ENCODE results near the gene RAP2B.

RAP2B gene

DNA sequence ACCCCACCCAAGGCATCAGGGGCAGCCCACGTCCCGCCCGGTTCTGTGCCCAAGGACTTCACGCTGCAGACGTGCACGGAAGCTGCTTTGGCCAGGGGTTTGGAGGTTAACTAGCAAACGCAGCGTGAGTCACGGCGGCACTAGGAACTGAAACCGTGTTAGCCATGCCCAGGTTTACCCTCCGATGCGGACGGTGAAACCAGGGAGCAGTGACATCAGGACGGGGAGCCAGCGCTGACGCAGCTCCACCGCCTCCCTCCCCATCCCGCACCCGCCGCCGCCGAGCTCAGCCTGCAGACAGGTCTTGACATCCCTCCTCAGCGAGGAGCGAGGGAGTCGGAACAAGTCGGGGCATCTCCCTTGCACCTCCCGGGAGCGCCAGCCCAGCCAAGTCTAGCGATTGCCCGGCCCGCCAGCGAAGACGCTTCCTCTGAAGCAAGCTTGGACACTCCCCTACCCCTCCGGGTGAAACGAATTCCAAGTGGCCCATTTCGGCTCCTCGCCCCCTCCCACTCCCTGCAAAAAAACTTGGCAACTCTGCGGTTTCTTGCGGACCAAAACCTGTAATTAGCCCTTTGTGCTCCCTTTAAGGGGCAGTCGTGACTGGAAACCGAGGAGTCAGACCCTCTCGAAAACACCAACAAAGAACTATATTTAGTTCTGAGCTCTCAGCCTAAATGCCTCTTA lies 1.4 kb upstream of the RAP2B start:
- Histone ChIP-seq H3K27me3 (ENCODE audit: insufficient read depth, low read length) (no peaks in the 10 kb centered on the region), H3K4me1 (ENCODE audit: control insufficient read depth, insufficient read depth, low read length, unreplicated experiment) (peaks cover 22% of the 10 kb centered on the region), H2AFZ (ENCODE audit: low read length, unreplicated experiment) (peak overlapping the region; percentile 70), H3K36me3 (ENCODE audit: insufficient read depth, low read length) (peaks cover 6% of the 10 kb centered on the region; the same call in 1 of the 2 replicates), H3K4me3 (ENCODE audit: low read depth, low read length) (peak overlapping the region; percentile 97), H3K27ac (ENCODE audit: low read depth, low read length) (peak overlapping the region; percentile 86), H3K79me2 (ENCODE audit: control insufficient read depth, insufficient read depth, low read length, unreplicated experiment) (peaks cover 36% of the 10 kb centered on the region)

DNA sequence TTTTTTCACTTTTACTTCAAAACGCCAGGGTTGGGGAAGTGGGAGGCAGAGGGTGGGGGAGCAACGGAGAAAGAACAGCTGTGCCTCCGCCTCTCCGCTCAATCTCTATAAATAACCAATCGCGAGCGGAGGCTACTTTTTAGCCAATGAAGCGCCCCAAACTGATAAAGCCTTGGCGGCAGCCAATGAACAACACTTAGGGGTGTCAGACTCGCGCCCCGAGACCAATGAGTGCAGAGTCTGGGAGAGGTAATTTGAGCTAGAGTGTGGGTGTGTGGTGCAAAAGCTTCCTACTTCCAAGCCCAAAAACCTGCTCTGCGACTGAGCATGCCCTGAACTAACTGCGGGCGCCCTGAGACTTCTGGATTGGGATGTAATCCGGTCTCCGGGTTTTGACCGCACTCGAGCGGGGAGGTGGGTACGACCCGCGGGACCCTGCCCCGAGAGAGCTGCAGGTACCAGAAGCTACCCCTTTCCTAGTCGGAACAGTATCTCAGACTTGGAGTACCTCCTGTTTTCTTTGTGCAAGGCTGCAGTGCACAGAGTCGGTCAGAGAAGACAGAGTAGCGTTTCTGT lies 800 bp upstream of the RAP2B start:
- Histone ChIP-seq H2AFZ (ENCODE audit: low read length, unreplicated experiment) (peak overlapping the region; percentile 99), H3K4me1 (ENCODE audit: control insufficient read depth, insufficient read depth, low read length, unreplicated experiment) (peaks cover 29% of the 10 kb centered on the region)

DNA sequence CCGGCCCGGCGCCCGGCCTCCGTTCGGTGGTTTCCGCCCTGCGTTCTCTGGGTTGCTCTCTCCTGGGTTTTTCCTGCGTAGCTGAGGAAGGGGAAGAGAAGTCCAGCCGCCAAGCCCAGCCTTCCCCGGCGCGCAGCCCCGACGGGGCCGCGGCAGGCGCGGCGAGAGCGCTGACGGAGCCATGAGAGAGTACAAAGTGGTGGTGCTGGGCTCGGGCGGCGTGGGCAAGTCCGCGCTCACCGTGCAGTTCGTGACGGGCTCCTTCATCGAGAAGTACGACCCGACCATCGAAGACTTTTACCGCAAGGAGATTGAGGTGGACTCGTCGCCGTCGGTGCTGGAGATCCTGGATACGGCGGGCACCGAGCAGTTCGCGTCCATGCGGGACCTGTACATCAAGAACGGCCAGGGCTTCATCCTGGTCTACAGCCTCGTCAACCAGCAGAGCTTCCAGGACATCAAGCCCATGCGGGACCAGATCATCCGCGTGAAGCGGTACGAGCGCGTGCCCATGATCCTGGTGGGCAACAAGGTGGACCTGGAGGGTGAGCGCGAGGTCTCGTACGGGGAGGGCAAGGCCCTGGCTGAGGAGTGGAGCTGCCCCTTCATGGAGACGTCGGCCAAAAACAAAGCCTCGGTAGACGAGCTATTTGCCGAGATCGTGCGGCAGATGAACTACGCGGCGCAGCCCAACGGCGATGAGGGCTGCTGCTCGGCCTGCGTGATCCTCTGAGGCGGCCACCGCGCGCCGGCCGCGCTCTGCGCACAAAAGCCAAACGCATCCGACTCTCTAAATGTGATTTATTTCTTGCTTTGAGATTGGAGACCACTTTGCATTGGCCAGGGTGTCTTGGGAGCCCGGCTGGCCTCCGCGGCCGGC lies 727 bp downstream of the RAP2B start:
- peak overlapping the region; percentile 74 for H2AFZ ChIP-seq (ENCODE audit: low read length, unreplicated experiment)
- H3K27ac ChIP-seq (ENCODE audit: low read depth, low read length) = peak overlapping the region; percentile 39; the same call in 1 of the 2 replicates
- peaks cover 54% of the 10 kb centered on the region for H3K79me2 ChIP-seq (ENCODE audit: control insufficient read depth, insufficient read depth, low read length, unreplicated experiment)

More for the DNA sequence above, 800 bp upstream of the RAP2B start:
- peaks cover 8% of the 10 kb centered on the region; the same call in 1 of the 2 replicates for H3K36me3 ChIP-seq (ENCODE audit: insufficient read depth, low read length)
- H3K79me2 ChIP-seq (ENCODE audit: control insufficient read depth, insufficient read depth, low read length, unreplicated experiment) = peaks cover 42% of the 10 kb centered on the region
- no peaks in the 10 kb centered on the region for H3K27me3 ChIP-seq (ENCODE audit: insufficient read depth, low read length)
- H3K4me3 ChIP-seq (ENCODE audit: low read depth, low read length) = peak overlapping the region; percentile 97
- peak overlapping the region; percentile 86 for H3K27ac ChIP-seq (ENCODE audit: low read depth, low read length)

DNA sequence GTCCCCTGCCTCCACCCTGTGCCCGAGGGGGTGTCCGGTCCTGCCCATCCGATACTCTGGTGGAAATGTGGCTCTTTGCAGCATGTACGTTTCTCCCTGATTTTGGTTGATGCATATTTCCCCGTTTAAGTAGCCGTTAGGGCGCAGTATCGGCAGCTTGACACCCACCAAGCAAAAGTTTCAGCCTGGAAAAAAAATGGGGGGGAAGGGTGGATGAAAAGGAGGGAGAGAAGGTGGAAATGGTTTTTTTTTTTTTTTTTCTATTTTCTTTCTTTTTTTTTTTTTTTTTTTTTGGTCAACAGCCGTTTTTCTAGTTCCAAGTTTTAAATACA lies 1.3 kb downstream of the RAP2B start:
- Histone ChIP-seq H2AFZ (ENCODE audit: low read length, unreplicated experiment) (peak overlapping the region; percentile 74), H3K4me3 (ENCODE audit: low read depth, low read length) (peak overlapping the region; percentile 97), H3K27me3 (ENCODE audit: insufficient read depth, low read length) (no peaks in the 10 kb centered on the region), H3K27ac (ENCODE audit: low read depth, low read length) (0 out of 2 replicates have a peak overlapping the region, but pooled peaks have one; percentile 22), H3K36me3 (ENCODE audit: insufficient read depth, low read length) (peaks cover 8% of the 10 kb centered on the region; the same call in 1 of the 2 replicates), H3K79me2 (ENCODE audit: control insufficient read depth, insufficient read depth, low read length, unreplicated experiment) (peaks cover 59% of the 10 kb centered on the region), H3K4me1 (ENCODE audit: control insufficient read depth, insufficient read depth, low read length, unreplicated experiment) (peaks cover 43% of the 10 kb centered on the region)

More for the DNA sequence above, 727 bp downstream of the RAP2B start:
- Histone ChIP-seq H3K36me3 (ENCODE audit: insufficient read depth, low read length) (peaks cover 8% of the 10 kb centered on the region; the same call in 1 of the 2 replicates), H3K4me1 (ENCODE audit: control insufficient read depth, insufficient read depth, low read length, unreplicated experiment) (peaks cover 39% of the 10 kb centered on the region), H3K27me3 (ENCODE audit: insufficient read depth, low read length) (no peaks in the 10 kb centered on the region), H3K4me3 (ENCODE audit: low read depth, low read length) (peak overlapping the region; percentile 97)

- Histone ChIP-seq H3K36me3 (ENCODE audit: insufficient read depth, low read length) (peaks cover 8% of the 10 kb centered on the region; the same call in 1 of the 2 replicates), H3K4me1 (ENCODE audit: control insufficient read depth, insufficient read depth, low read length, unreplicated experiment) (peaks cover 43% of the 10 kb centered on the region), H3K4me3 (ENCODE audit: low read depth, low read length) (peak overlapping the region; percentile 97), H2AFZ (ENCODE audit: low read length, unreplicated experiment) (no peak overlapping the region), H3K27me3 (ENCODE audit: insufficient read depth, low read length) (no peaks in the 10 kb centered on the region), H3K79me2 (ENCODE audit: control insufficient read depth, insufficient read depth, low read length, unreplicated experiment) (peaks cover 61% of the 10 kb centered on the region), H3K27ac (ENCODE audit: low read depth, low read length) (no peak overlapping the region)
Observed at GRCh38 chr3:153163756-153164550, 1.9 kb downstream of the RAP2B start.

GRCh38 chr3:153165261-153165681 lies 3.2 kb downstream of the RAP2B start:
- H3K4me1 ChIP-seq (ENCODE audit: control insufficient read depth, insufficient read depth, low read length, unreplicated experiment) = peaks cover 32% of the 10 kb centered on the region
- peak overlapping the region; percentile 97 for H3K4me3 ChIP-seq (ENCODE audit: low read depth, low read length)
- no peaks in the 10 kb centered on the region for H3K27me3 ChIP-seq (ENCODE audit: insufficient read depth, low read length)
- H3K79me2 ChIP-seq (ENCODE audit: control insufficient read depth, insufficient read depth, low read length, unreplicated experiment) = peaks cover 61% of the 10 kb centered on the region
- peaks cover 8% of the 10 kb centered on the region; the same call in 1 of the 2 replicates for H3K36me3 ChIP-seq (ENCODE audit: insufficient read depth, low read length)
- H2AFZ ChIP-seq (ENCODE audit: low read length, unreplicated experiment) = no peak overlapping the region
- peak overlapping the region; percentile 7; the same call in 1 of the 2 replicates for H3K27ac ChIP-seq (ENCODE audit: low read depth, low read length)

- Histone ChIP-seq H2AFZ (ENCODE audit: low read length, unreplicated experiment) (no peak overlapping the region), H3K4me1 (ENCODE audit: control insufficient read depth, insufficient read depth, low read length, unreplicated experiment) (peaks cover 32% of the 10 kb centered on the region), H3K79me2 (ENCODE audit: control insufficient read depth, insufficient read depth, low read length, unreplicated experiment) (peaks cover 61% of the 10 kb centered on the region), H3K4me3 (ENCODE audit: low read depth, low read length) (peak overlapping the region; percentile 97), H3K27me3 (ENCODE audit: insufficient read depth, low read length) (no peaks in the 10 kb centered on the region), H3K36me3 (ENCODE audit: insufficient read depth, low read length) (peaks cover 8% of the 10 kb centered on the region; the same call in 1 of the 2 replicates), H3K27ac (ENCODE audit: low read depth, low read length) (peak overlapping the region; percentile 7; the same call in 1 of the 2 replicates)
Observed at GRCh38 chr3:153166206-153166605, 4.2 kb downstream of the RAP2B start.

GRCh38 chr3:153166796-153167195 lies 4.8 kb downstream of the RAP2B start:
- Histone ChIP-seq H3K36me3 (ENCODE audit: insufficient read depth, low read length) (peaks cover 8% of the 10 kb centered on the region; the same call in 1 of the 2 replicates), H3K27me3 (ENCODE audit: insufficient read depth, low read length) (no peaks in the 10 kb centered on the region), H3K4me3 (ENCODE audit: low read depth, low read length) (peak overlapping the region; percentile 97; the same call in 1 of the 2 replicates), H3K4me1 (ENCODE audit: control insufficient read depth, insufficient read depth, low read length, unreplicated experiment) (peaks cover 32% of the 10 kb centered on the region), H3K27ac (ENCODE audit: low read depth, low read length) (no peak overlapping the region), H3K79me2 (ENCODE audit: control insufficient read depth, insufficient read depth, low read length, unreplicated experiment) (peaks cover 61% of the 10 kb centered on the region), H2AFZ (ENCODE audit: low read length, unreplicated experiment) (no peak overlapping the region)

GRCh38 chr3:153169793-153170383 lies 7.9 kb downstream of the RAP2B start:
- Histone ChIP-seq H2AFZ (ENCODE audit: low read length, unreplicated experiment) (no peak overlapping the region), H3K27me3 (ENCODE audit: insufficient read depth, low read length) (no peaks in the 10 kb centered on the region), H3K79me2 (ENCODE audit: control insufficient read depth, insufficient read depth, low read length, unreplicated experiment) (peaks cover 32% of the 10 kb centered on the region), H3K4me1 (ENCODE audit: control insufficient read depth, insufficient read depth, low read length, unreplicated experiment) (peaks cover 27% of the 10 kb centered on the region), H3K27ac (ENCODE audit: low read depth, low read length) (no peak overlapping the region), H3K36me3 (ENCODE audit: insufficient read depth, low read length) (peaks cover 7% of the 10 kb centered on the region; the same call in 1 of the 2 replicates), H3K4me3 (ENCODE audit: low read depth, low read length) (no peak overlapping the region)
